GM21825 (cell line): Measurements from ENCODE around the gene PRDM11.
A peak's percentile ranks its signal among the peaks of the same experiment; 100 is the strongest.
"Not testable (repeated sequence)": the region's sequence is repeated elsewhere in the genome, so short reads cannot be mapped to it uniquely, and the experiment has no call there.

Experiments used
- ATAC-seq: cut with Tn5 transposase; IDR thresholded peaks from one replicate; pipeline ENCODE4 v1.9.1; 2021; ENCODE audit warnings: mild to moderate bottlenecking, moderate library complexity; ENCODE audit not compliant: unreplicated experiment

The PRDM11 gene

DNA sequence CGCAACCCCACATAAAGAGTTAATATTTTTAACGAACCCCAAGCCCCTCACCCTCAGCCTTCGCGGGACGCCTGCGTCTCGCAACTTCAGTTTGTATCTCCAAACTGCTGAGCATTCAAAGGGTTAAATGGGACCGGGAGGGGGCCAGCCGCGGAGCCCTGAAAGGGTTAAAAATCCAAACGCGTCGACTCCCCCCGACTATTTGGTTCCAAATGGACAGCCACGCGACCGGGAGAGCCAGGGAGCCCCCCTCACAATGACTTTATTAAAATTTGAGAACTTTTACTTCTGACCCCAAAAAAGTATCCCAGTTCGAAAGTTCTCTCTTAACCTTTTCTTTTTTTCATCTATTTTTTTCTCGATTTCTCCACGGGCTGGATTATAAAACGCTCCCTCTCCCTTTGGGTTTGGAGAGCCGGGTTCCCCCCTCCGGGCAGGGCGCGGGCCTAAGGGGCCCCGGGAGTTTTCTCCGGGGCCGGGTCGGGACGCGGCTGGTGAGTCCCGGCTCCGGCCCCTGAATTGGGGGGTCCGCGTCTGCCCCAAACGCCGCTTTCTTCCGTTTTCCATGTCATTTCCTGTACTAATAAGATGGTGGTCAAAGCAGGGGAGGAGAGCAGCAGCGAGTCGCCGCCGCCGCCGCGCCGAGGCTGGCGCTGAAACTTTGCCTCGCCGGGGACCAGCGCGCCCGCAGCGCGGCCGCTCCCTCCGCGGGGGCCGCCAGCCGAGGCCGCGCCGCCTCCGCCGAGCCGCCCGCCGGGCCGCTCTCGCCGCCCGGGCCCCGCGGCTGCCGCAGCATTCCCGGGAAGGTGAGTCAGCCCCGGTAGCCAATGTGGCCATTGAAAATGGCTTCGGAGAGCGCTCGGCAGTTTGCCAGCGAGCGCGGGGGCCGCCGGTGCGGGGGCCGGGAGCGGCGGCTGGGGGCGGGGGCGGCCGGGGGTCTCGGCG, at the start of gene PRDM11:
Gene PRDM11 (plus strand): TSS at position 568 of the 945 bp plus-strand sequence. CDS start 35,128 bp downstream, outside the sequence.
- peak; percentile 25 for ATAC-seq

DNA sequence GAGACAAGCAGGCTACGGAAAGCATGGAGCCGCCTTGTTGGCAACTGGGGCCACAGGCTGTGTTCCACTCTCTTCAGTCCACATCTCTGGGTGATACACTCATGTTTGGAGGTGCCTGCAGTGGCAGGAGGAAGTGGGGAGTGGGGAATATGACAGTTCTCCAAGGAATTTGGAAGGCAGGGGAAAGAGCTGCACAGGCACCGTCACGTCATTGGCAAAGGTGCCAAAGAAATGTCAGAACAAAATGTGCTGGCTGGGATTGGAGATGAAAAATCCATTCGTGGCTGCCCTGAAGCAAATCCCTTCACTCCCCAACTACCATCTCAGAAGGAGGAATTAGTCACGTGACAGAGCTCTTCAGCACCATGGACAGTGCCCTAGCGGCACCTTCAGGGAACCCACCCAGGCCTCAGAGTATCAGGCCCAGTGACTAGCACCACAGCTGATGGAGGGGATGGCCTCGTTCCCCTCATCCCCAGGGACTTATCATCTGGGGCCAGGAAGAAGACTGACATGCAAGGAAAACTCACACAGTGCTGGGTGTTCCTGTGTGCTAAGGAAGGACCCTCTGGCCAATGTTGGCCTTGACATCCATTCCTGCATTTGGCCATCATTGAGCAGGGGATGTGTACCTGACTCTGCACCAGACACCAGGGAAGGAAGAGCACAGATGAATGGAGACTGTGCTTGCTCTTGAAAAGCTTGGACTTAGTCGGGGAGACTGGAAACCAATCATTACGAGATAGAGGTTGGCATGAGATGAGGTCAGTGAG, 48.5 kb upstream of the PRDM11 start:
- ATAC-seq = no peak

DNA sequence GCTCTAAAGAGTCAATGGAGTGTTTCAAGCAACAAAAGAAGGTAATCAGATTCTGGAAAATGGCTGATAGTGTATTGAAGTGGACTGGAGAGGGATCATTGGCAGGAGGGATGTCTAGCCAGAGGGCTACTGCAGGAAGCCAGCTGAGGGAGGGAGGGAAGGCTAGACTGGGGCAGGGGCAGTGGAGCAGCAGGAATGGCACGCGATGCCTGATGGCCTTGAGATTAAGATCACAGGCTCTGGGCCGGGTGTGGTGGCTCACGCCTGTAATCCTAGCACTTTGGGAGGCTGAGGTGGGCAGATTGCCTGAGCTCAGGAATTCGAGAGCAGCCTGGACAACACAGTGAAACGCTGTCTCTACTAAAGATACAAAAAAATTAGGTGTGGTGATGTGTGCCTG, 47.5 kb upstream of the PRDM11 start:
- ATAC-seq = no peak

DNA sequence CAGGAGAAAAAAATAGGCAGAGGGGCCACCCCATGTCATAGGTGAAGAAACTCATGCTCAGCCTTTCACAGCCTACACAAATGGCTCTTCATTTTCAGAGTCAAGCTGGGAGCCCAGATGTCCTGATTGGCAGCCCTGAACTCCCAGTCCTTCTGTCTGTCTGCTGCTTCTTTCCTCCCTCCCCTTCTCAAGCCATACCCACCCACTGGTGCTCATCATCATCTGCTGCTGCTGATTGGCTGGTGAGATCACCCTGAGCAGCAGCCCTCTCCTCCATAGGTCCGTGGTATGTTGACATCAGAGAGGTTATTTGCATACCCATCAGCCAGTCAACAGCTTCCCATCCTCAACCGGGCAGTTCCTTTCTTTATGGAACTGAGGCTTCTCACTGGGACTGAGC, 46.1 kb upstream of the PRDM11 start:
- no peak for ATAC-seq

DNA sequence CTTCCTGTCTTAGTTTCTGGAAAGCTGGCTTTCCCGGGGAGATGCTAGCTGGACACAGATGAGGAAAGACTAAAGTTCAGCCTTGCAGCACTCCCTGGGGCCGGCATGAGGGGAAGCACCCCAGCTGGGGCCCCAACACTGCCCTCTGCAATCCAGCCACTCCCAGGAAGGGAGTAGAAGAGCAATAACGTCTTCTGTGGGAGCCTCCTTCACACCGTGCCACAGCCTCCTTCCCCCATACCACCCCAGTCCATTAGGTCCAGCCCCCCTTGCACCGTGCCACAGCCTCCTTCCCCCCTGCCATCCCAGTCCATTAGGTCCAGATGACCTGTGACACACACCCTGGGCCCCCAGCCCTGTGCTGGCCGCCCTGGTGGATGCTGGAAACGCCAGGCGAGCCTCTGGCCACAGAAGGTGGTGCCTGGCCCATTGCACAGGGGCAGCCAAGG, 44.1 kb upstream of the PRDM11 start:
- ATAC-seq = peak; percentile 7

DNA sequence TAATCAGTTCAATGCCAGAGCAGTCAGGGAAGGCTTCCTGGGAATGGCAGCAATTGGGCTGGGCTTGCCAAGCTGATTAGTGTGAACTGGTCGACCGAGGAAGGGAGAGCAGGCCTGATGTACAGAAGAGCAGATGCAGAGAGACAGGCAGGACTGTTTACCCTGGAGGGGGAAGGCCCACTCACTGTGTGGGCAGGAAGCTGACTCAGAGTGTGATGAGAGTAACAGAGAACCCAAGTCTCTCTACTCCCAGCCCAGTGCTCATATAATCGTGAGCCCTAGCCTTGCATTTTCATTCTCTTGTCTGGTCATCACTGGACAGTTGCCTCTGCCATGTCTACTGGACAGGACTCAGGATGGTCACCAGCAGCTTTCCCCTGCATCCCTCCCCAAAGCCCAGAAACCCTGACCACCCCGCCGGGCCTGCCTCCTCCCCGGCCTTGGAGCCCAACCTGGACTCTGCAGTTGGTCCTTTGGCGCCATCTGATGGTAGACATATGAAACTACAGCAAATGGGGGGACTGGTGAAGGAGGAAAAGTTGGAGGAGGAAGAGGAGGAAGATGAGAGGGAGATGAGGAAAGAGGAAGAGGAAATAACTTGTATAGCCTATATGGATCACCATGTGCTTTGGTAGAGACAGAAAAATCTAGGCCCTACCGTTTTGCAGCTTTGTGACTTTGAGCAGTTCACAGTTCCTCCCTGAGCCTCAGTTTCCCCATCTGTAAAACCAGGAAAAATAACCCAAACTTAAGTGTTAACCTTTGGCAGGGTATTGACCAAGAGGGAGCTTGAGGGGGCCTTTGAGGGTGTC, 43.4 kb upstream of the PRDM11 start:
- ATAC-seq = peak; percentile 98

DNA sequence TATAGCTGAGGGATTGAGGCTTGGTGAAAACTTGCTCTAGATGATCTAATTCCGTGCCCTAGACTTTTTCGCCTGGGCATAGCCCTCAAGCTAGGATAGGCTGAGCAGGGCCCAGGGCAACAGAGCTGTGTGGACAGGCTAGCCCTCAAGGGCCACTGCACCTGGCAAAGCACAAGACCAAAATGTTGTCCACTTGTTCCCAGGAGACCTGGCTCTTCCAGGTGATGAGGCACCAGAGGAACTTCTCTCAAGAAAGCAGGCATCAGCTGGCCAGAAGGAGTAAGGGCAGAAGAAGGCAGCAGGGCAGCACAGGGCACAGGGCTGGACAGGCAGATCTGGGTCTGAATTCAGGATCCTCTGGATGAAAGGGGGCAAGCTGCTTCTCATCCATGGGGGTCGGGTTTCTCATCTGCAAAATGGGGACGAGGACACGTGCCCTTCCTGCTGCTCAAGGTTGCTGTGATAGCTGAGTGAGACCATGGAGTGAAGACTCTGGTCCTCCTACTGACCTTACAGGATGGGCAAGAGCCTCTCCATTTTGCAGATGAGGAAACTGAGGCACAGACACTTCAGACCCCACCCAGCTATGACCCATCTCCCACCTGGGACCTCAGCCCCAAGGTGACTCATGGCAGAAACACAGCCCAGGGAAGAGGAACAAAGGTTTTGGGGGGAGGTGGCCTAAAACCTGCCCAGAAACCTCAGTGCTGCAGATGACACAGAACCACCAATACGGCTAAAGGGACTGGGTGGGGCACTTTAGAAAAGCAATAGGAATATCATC, 42.2 kb upstream of the PRDM11 start:
- ATAC-seq = no peak

DNA sequence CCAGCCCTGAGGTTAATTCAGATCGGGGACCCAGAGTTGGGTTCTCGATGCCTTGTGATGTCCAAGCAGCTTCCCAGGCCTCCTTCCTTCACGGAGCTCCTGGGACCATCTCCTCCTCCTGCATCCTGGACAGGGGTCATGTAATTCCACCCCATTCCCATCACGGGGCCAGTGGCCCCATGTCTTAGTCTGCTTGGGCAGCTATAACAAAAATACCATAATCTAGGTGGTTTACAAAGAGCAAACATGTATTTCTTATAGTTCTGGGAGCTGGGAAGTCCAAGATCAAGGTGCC, 41.7 kb upstream of the PRDM11 start:
- no peak for ATAC-seq

DNA sequence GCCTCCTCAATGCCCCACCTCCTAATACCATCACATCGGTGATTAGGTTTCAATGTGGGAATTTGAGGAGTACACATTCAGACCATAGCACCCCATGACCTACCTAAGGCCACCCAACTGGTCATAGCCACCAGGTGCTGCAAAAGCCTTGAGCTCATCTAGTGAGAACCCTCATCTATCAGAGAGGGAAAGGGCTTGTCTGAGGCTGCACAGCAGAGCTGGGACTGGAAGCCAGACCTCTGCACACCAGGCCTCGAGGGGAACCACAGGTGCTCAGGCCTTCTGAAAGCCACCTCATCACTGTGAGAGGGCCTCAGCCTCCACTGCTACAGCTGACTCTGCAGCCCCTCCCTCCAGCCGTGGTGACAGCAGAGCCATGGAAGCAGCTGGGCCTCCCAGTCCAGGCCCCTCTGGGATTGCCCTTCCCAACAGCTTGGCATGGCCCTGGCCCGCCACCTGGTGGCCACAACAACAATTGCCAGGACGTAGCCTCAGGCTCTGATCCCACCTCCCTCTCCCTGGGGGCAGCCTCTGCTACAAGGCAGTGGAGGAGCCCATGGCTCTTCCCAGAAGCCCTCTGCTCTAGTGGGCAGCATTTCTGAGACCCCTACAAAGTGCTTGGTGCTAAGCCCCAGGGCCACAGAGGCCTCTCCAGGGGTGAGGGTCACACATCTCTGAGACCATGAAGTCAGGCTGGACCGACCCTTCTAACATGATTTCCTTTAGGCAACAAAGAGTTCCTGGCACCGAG, 41.0 kb upstream of the PRDM11 start:
- no peak for ATAC-seq

DNA sequence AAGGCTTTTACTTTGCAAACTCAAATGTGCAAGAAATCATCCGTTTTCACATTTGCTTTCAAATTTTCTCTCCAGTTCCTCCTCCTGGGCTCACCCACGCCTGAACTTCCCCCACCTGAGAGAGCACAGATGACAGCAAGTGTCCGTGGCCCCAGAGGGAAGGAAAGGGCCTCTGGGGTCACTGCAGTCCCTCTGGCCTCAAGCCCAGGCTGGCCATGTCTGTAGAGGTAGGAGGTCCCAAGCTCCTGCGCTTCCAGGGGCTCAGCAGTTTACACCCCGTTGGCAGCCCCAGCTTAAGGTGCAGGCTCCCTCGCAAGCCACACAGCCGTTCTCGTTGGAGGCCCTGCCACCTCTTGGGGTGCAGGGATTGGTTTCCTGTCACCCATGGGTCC, 40.5 kb upstream of the PRDM11 start:
- ATAC-seq = no peak

DNA sequence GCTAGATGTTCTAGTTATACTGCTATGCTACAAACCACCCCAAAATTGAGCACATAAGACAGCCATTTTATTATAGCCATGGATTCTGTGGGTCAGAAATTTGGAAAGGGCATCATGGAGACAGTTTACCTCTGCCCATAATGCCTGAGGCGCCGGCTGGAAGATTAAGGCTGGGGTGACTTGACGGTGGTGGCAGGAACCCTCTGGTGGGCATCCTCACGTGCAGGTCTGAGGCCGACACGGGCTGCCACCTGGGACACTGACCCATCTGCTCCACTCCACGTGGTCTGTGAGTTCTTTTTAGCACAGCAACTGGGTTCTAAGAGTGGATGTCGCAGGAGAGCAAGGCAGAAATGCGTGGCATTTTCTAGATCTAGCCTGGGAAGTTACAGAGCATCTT, 40.0 kb upstream of the PRDM11 start:
- ATAC-seq = no peak

DNA sequence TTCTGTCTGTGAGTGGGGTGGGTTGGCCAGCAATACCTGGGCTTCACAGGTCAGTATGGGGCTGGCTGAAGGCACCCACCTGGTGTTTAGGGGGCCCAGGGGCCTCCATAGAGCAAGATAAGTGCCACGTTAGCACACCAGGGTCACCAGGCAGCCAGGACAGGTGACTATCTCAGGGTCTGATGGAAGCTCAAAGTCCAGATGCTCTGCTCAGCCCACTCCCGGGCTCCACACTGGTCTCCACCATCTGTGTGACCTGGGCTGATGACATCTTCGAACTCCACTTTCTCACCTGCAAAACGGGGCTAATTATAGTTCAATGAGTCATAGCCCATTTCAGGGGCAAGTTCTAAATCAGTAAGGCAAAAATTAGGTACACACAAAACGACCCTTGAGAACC, 39.4 kb upstream of the PRDM11 start:
- ATAC-seq = no peak

DNA sequence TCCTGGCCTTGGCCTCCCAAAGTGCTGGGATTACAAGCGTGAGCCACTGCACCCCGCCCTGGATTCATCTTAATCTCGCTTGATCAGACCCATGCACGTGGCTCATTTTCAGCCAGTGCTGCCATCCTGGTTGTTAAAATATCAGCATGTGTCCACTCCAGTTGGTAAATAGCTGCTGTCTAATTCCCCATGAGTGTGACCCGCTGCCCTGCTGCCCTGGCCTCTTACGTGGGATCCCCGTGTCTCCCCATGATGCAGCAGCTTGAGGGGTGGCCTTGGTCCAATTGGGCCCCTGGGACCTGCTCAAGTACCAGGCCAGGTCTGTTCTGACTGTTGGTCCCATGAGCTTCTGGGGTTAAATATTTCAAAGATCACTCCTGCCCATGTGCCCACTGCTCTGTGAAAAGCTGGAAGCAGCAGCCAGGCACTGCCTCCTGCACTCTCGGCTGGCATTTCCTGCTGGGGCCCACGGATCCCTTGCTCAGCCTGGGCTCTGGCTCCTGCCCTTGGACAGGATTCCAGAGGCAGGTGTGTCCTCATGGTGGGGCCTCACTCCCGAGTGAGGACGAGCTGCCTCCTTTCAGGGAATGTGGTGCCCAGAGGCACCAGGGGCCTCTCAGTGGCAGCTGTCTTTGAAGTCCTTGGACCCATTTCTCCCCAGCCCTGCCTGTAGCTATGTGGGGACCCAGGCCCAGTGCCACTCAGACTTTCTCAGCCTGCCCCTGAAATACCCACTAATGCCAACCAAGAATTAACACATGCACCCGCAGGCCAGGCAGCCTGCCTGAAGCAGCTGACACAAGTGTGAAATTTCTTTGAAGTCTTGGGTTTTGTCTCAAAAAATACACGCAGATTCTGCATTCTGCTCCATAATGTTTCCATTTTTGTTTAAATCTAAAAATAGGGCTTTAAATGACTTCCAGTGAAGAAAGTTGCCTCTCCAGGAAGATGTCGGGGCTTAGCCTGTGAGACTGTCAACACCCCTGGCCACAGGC, 38.1 kb upstream of the PRDM11 start:
- no peak for ATAC-seq

DNA sequence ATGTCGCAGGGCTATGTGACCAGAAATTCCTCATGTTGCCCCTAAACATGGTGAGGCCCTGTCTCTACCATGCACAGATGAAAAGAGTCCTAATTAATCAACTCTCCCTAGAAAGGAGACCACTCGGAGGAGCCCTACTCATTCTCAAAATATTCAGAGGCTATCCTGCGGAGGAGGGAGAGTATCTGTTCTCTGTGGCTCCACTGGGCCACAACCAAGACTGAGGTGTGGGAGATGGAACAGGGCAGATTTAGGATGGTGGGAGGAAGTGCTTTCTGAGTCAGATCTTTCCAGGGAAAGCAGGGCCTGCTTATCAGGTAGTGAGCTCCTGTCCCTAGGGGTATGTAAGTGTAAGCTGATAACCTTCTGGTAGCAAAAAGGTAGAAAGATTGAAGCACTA, 37.0 kb upstream of the PRDM11 start:
- no peak for ATAC-seq

DNA sequence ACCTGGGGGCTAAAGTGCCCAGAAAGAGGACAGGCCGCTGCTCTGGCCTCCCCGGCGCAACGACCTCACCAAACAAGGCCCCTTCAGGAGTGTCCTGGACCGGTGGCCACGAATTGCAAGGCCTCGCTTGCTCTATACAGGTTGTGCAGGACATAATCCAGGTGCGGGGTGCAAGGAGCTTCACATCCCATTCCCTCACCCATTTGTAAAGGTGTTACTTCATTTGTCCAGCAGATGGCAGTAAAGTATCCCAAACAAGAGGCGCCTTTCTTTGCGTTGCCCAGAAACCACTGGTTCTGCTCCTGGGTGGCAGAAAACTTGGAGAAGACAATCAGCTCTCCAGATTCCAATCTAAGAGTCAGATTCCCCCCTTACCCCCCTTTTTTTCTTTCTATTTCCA, 35.9 kb upstream of the PRDM11 start:
- no peak for ATAC-seq

DNA sequence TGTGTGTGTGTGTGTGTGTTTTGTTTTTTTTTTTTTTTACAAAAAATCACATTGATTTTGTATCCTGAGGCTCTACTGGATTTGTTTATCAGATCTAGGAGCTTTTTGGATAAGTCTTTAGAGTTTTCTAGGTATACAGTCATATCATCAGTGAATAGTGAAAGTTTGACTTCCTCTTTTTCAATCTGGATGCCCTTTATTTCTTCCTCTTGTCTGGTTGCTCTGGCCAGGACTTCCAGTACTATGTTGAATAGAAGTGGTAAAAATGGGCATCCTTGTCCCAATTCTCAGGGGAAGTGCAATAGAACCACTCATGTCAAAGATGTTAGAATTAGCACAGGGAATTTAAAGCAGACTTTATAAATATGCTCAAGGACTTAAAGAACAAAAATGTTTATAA, 32.6 kb upstream of the PRDM11 start:
- ATAC-seq = no peak

DNA sequence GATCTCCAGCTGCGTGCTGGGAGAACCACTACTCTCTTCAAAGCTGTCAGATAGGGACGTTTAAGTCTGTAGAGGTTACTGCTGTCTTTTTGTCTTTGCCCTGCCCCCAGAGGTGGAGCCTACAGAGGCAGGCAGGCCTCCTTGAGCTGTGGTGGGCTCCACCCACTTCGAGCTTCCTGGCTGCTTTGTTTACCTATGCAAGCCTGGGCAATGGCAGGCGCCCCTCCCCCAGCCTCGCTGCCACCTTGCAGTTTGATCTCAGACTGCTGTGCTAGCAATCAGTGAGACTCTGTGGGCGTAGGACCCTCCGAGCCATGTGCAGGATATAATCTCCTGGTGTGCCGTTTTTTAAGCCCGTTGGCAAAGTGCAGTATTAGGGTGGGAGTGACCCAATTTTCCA, 18.6 kb upstream of the PRDM11 start:
- ATAC-seq = not testable (repeated sequence)

DNA sequence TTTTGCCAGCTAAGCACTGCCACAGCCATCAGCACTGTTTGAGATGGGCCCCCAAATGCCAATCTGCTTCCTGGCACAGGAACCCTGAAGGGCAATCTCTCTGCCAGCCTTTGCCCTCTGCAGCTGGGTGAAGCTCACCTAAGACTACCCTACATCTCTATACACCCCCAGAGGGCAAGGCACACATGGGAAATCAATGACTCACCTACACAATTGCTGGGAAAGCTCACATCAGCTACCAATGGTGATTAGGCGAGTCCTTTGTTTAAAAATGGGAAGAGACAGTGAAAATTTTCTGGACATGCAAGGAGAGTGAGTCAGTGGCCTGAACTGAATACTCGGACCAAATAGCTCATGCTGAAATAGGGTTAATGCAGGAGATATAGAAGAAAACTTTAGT, 12.6 kb upstream of the PRDM11 start:
- no peak for ATAC-seq

DNA sequence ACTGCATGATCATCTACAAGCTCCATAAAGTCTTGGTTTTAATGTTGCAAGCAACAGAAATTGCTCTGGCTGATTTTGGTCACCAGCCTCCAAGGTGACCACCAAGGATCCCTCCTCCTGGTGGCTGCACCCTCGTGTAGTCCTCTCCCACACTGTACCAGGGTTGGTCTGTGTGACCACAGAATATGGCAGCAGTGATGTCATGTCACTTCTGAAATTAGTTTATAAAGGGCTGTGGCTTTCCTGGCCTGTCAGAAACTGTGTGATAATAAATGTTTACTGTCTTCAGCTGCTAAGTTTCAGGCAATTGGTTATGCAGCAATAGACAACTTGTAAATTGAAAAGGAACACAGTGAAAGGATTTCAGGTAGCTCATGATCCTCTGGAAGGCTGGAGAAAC, 5.3 kb upstream of the PRDM11 start:
- no peak for ATAC-seq
